Large intestine (tissue), 12 donors: ENCODE data around the gene GLUD2. TPM values are rescaled to one million over a fixed set of nuclear protein-coding genes. Genes with fewer than 3 reads are reported as not detected.
A peak's percentile ranks its signal among the peaks of the same experiment; 100 is the strongest.
"Not testable (repeated sequence)": the region's sequence is repeated elsewhere in the genome, so short reads cannot be mapped to it uniquely, and the experiment has no call there.

Experiments used
- DNase-seq, 2 donors: peaks; one replicate each; pipeline versions ENCODE4 v3.0.0 to v3.0.0-alpha.2; 2013
- H3K27ac ChIP-seq: one replicate; pipeline ENCODE4 v1.5.1; 2013; ENCODE audit warnings: low read length
- H3K27me3 ChIP-seq: 2 replicates; pipeline ENCODE4 v1.6.1; 2013; ENCODE audit warnings: low read length; ENCODE audit not compliant: control insufficient read depth, insufficient read depth
- H3K36me3 ChIP-seq: 2 replicates; pipeline ENCODE4 v1.6.1; 2013; ENCODE audit warnings: low read length; ENCODE audit not compliant: control insufficient read depth, insufficient read depth
- H3K4me1 ChIP-seq: one replicate; pipeline ENCODE4 v1.6.1; 2013; ENCODE audit warnings: low read length; ENCODE audit not compliant: control insufficient read depth, insufficient read depth
- H3K4me3 ChIP-seq: one replicate; pipeline ENCODE4 v1.5.1; 2013; ENCODE audit warnings: low read length
- H3K9me3 ChIP-seq: one replicate; pipeline ENCODE4 v1.6.1; 2013; ENCODE audit warnings: mild to moderate bottlenecking, low read depth, low read length, moderate library complexity; ENCODE audit not compliant: control insufficient read depth
- WGBS: methylation state at CpG from one replicate; pipeline ENCODE4 v1.1.5; 2013; ENCODE audit warnings: low lambda C conversion rate; ENCODE audit not compliant: insufficient coverage; 5-methylcytosine and 5-hydroxymethylcytosine counted together
- long read RNA-seq, 11 donors: transcript quantifications; one replicate each; lab custom pipeline, GENCODE V29; 2026
- polyA plus RNA-seq: library from polyadenylated mRNA; unstranded; fragments of 120-200 nt; gene quantifications from one replicate; pipeline ENCODE4 v1.2.1, GENCODE V29; 2013

The GLUD2 gene
- polyA plus RNA-seq = 2.0 TPM
- long read RNA-seq, donor 1, partial matches to known transcripts = 0 of 1 reads
- long read RNA-seq, donor 1, other reads (novel, unspliced or antisense) = 0 of 1 reads
- long read RNA-seq, donor 2, partial matches to known transcripts = 0 of 3 reads
- long read RNA-seq, donor 2, other reads (novel, unspliced or antisense) = 0 of 3 reads
- long read RNA-seq, donor 3, partial matches to known transcripts = 0 of 3 reads
- long read RNA-seq, donor 3, other reads (novel, unspliced or antisense) = 0 of 3 reads
- long read RNA-seq, donor 4, partial matches to known transcripts = 0 of 2 reads
- long read RNA-seq, donor 4, other reads (novel, unspliced or antisense) = 0 of 2 reads
- long read RNA-seq, donor 5 = 0 reads
- long read RNA-seq, donor 6, partial matches to known transcripts = 0 of 2 reads
- long read RNA-seq, donor 6, other reads (novel, unspliced or antisense) = 0 of 2 reads
- long read RNA-seq, donor 7, transcript GLUD2-201 (1 exons, 2,493 nt) = major isoform, 5 of 5 reads
- long read RNA-seq, donor 7, partial matches to known transcripts = 0 of 5 reads
- long read RNA-seq, donor 7, other reads (novel, unspliced or antisense) = 0 of 5 reads
- long read RNA-seq, donor 8, partial matches to known transcripts = 0 of 2 reads
- long read RNA-seq, donor 8, other reads (novel, unspliced or antisense) = 0 of 2 reads
- long read RNA-seq, donor 9, transcript GLUD2-201 (1 exons, 2,493 nt) = major isoform, 5 of 5 reads
- long read RNA-seq, donor 9, partial matches to known transcripts = 0 of 5 reads
- long read RNA-seq, donor 9, other reads (novel, unspliced or antisense) = 0 of 5 reads
- long read RNA-seq, donor 10, partial matches to known transcripts = 0 of 2 reads
- long read RNA-seq, donor 10, other reads (novel, unspliced or antisense) = 0 of 2 reads
- long read RNA-seq, donor 11, partial matches to known transcripts = 0 of 2 reads
- long read RNA-seq, donor 11, other reads (novel, unspliced or antisense) = 0 of 2 reads

DNA sequence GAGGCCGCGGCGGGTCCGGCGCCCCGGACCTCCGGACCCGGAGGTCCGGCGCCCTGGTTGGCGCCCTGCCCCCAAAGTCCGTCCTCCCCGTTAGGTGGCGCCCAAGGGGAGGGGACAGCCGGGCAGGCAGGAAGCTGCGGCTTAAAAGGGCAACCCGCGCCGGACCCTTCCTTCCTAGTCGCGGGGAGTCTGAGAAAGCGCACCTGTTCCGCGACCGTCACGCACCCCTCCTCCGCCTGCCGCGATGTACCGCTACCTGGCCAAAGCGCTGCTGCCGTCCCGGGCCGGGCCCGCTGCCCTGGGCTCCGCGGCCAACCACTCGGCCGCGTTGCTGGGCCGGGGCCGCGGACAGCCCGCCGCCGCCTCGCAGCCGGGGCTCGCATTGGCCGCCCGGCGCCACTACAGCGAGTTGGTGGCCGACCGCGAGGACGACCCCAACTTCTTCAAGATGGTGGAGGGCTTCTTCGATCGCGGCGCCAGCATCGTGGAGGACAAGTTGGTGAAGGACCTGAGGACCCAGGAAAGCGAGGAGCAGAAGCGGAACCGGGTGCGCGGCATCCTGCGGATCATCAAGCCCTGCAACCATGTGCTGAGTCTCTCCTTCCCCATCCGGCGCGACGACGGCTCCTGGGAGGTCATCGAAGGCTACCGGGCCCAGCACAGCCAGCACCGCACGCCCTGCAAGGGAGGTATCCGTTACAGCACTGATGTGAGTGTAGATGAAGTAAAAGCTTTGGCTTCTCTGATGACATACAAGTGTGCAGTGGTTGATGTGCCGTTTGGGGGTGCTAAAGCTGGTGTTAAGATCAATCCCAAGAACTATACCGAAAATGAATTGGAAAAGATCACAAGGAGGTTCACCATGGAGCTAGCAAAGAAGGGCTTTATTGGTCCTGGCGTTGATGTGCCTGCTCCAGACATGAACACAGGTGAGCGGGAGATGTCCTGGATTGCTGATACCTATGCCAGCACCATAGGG lies at the start of gene GLUD2:
GLUD2 (plus strand) TSS at position 170 of the 979 bp plus-strand sequence; CDS start at position 245, 75 bp downstream.
- peak within 1 kb of the TSS; percentile 30 for H3K4me3 ChIP-seq
- H3K9me3 ChIP-seq, H3K4me1 ChIP-seq, H3K27ac ChIP-seq, H3K27me3 ChIP-seq, H3K36me3 ChIP-seq: not testable (repeated sequence)
- DNase-seq = peak; percentile 22 to 51
- WGBS = no CpG with 5 or more reads among the region's 82 CpGs

DNA sequence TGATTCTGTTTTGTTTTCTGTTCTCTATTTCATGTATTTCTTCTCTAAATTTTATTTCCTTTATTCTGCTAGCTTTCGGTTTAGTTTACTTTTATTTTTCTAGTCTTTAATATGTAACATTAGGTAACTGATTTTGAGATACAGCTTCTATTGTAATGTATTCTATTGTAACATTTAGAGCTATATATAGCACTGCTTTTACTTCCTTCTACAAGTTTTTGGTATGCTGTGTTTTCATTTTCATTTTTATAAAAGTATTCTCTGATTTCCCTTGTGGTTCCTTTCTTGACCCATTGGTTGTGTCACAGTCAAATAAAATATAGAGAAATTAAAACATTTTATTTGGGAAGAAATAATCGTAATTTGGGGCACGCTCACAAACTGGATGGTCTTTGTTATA lies 48.0 kb upstream of the GLUD2 start:
- Histone ChIP-seq H3K4me1 (no peaks in the 10 kb centered on the region), H3K9me3 (no peaks in the 10 kb centered on the region), H3K27ac (no peak overlapping the region), H3K27me3 (no peaks in the 10 kb centered on the region), H3K36me3 (no peaks in the 10 kb centered on the region), H3K4me3 (no peak overlapping the region)
- no peak for DNase-seq
- no CpG with 5 or more reads among the region's 3 CpGs for WGBS

DNA sequence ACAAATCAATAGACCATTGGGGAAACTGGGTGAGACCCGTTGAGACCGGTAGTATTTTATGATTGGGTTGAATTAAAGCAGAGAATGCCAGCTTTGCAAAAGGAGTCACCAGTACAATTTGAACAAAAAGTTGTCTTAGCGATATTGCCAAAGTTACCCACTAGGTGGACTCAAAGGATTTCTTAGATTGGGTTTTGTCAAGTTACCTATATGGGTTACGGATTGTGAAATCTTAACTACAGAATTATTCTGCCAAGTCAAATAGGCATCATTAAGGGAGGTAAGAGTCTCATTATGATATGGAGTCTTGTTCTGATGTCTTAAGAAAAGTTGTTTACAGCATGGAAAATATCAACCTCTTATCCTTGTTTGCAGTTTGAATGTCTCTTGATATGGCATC lies 46.8 kb upstream of the GLUD2 start:
- no peak overlapping the region for H3K27ac ChIP-seq
- no peak overlapping the region for H3K4me3 ChIP-seq
- no peaks in the 10 kb centered on the region for H3K27me3 ChIP-seq
- peak in 1 of 2 donors; percentile 2 for DNase-seq
- no CpG with 5 or more reads among the region's 4 CpGs for WGBS
- H3K9me3 ChIP-seq = no peaks in the 10 kb centered on the region
- no peaks in the 10 kb centered on the region for H3K36me3 ChIP-seq
- no peaks in the 10 kb centered on the region for H3K4me1 ChIP-seq

DNA sequence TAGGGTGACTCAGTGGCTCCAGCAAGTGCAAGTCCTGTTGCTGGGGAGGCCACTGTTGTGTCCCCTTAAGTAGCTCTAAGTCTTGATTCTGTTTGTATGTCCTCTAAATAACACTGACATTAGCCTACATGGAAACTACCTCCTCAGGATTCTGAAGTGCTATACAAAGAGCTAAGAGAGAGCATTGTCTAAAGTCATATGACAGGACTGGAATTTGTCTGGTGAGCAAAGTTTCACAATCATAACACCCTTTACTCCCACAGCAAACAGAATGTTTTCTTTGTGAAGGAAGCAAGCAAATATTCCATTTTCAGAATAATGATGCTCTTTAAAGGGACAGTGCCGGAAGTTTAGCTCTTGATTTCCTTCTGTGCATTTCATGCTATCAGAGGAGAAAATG lies 38.5 kb upstream of the GLUD2 start:
- Histone ChIP-seq H3K4me3 (no peak overlapping the region), H3K27ac (no peak overlapping the region), H3K4me1 (no peaks in the 10 kb centered on the region), H3K9me3 (no peaks in the 10 kb centered on the region), H3K36me3 (no peaks in the 10 kb centered on the region), H3K27me3 (no peaks in the 10 kb centered on the region)
- peak; percentile 7 to 43 for DNase-seq
- WGBS = no CpG with 5 or more reads among the region's 1 CpG

DNA sequence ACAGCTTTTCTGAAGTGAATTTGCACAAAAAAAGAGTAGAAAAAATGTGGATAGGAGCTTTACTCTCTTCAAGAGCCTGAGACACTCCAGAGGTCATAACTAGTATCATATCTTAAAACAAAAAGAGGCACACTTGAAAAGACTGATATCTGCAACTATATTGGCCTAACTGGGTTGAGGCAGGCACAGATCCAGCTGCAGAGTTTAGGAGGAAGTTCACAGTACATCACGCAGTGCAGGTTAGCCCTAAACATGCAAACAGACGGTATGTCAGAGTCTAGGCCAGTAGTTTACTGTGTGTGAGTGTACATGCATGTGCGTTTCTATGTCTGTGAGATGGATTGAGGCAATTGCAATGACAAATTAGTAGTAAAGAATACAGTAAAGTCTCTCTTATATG lies 37.6 kb upstream of the GLUD2 start:
- no peaks in the 10 kb centered on the region for H3K9me3 ChIP-seq
- no peaks in the 10 kb centered on the region for H3K4me1 ChIP-seq
- H3K4me3 ChIP-seq = no peak overlapping the region
- H3K27me3 ChIP-seq = no peaks in the 10 kb centered on the region
- H3K27ac ChIP-seq = no peak overlapping the region
- no peaks in the 10 kb centered on the region for H3K36me3 ChIP-seq
- WGBS = no CpG with 5 or more reads among the region's 3 CpGs
- DNase-seq = no peak

DNA sequence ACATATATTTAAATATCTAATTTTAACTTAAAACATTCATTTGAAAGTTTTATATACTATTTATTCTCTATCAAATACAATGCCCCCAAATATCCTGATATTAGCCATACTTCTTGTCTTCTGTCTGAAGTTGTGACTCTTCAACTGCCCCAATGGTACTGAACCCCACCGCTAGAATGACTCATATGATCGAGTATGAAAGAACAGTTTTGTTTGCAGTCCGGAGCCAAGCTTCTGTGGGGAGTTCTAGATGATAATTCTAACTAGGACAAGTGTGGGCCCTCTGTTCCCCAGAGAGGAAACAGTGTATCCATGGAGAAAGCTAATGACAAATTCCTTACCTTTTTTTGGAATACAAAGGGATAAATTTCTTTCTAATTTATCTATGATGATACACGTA lies 37.2 kb upstream of the GLUD2 start:
- Histone ChIP-seq H3K9me3 (no peaks in the 10 kb centered on the region), H3K4me3 (no peak overlapping the region), H3K27ac (no peak overlapping the region), H3K27me3 (no peaks in the 10 kb centered on the region), H3K4me1 (no peaks in the 10 kb centered on the region), H3K36me3 (no peaks in the 10 kb centered on the region)
- no peak for DNase-seq
- no CpG with 5 or more reads among the region's 4 CpGs for WGBS

DNA sequence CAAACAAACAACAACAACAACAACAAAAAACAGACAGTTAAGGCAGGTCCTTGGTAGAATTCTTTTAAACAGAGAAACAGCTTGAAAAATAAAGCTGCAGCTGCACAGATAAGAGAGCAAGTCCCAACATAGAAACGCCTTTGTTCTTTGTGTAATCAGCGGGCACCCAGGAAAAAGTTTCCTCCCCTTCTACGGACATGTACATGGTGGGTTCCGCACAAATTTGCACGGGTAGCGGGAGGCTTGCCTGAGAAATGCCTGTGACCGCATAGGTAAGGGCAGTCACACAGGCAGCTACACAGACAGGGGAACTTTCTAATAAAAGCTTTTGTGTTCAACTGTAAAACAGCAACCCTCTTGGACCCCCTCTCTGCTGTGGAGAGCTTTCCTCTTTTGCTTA lies 36.2 kb upstream of the GLUD2 start:
- Histone ChIP-seq H3K4me3 (no peak overlapping the region), H3K9me3 (no peaks in the 10 kb centered on the region), H3K27ac (no peak overlapping the region), H3K36me3 (no peaks in the 10 kb centered on the region), H3K4me1 (no peaks in the 10 kb centered on the region), H3K27me3 (no peaks in the 10 kb centered on the region)
- peak in 1 of 2 donors; percentile 1 for DNase-seq
- WGBS = no CpG with 5 or more reads among the region's 7 CpGs

DNA sequence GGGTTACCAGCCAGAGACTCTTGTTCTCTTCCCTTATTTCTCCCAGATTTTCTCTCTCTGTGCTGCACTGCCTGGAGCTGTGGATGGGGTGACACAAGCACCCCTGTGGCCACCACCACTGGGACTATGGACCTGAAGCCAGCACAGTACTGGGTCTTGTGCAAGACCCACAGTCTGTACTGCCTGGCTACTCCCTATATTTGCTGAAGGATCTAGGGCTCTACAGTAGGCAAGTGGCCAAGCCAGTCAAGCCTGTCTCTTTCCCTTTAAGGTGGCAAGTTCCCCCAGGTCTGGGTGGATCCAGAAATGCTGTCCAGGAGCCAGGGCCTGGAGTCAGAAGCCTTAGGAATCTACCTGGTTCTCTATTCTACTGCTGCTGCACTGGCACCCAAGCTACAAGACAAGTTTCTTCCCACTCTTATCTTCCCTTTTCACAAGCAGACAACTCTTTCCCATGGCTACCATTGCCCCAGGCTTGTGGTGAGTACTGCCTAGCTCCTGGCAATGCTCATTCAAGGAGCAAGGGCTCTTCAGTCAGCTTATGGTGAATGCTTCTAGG lies 33.4 kb upstream of the GLUD2 start:
- H3K36me3 ChIP-seq = no peaks in the 10 kb centered on the region

DNA sequence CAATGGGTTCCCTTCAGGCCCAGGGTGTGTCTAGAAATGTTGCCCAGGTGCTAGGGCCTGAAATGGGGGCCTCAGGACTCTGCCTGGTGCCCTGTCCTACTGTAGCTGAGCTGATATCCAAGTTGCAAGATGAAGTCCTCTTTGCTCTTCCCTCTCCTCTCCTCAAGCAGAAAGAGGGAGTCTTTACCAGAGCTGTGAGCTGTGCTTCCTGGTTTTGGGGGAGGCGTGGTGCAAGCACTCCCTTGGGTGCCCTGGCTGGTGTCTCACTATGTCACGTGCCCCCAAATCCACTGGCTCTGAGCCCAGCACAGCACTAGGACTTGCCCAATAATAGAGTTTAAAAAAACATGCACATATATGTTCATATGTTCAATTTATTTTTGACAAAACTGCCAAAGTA lies 32.6 kb upstream of the GLUD2 start:
- Histone ChIP-seq H3K4me1 (no peaks in the 10 kb centered on the region), H3K4me3 (no peak overlapping the region), H3K27me3 (no peaks in the 10 kb centered on the region), H3K36me3 (no peaks in the 10 kb centered on the region), H3K9me3 (no peaks in the 10 kb centered on the region), H3K27ac (no peak overlapping the region)
- no peak for DNase-seq
- no CpG with 5 or more reads among the region's 2 CpGs for WGBS

More for the DNA sequence above, 33.4 kb upstream of the GLUD2 start:
- Histone ChIP-seq H3K4me3 (no peak overlapping the region), H3K4me1 (no peaks in the 10 kb centered on the region), H3K27me3 (no peaks in the 10 kb centered on the region), H3K27ac (no peak overlapping the region), H3K9me3 (no peaks in the 10 kb centered on the region)
- no peak for DNase-seq
